C4-2B (cell line): Measurements from ENCODE around the gene CDKN2B-AS1.

Experiments
- ZFX ChIP-seq: fragments of 450-650 bp; IDR thresholded peaks from 2 replicates; pipeline ENCODE4 v1.6.1; 2017
- TF ChIP-seq, protein P1 (sequence below): fragments of 450-650 bp; conservative IDR thresholded peaks from 2 replicates; pipeline ENCODE4 v1.5.1; 2017; ENCODE audit warnings: mild to moderate bottlenecking

DNA sequence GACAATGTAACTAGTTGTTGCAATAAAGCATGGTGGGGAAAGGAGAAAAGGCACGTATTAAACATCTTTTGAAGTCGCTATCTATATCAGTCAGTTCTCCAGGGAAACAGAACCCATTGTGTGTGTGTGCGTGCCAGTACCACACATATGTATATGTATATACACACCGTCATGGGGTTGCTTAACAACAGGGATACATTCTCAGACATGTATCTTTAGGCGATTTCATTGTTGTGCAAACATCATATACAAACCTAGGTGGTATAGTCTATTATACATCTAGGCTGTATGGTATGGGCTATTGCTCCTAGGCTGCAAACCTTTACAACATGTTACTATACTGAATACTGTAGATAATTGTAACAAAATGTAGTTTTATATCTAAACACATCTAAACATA, 2.3 kb downstream of the CDKN2B-AS1 start:
- TF ChIP-seq, protein P1, sequence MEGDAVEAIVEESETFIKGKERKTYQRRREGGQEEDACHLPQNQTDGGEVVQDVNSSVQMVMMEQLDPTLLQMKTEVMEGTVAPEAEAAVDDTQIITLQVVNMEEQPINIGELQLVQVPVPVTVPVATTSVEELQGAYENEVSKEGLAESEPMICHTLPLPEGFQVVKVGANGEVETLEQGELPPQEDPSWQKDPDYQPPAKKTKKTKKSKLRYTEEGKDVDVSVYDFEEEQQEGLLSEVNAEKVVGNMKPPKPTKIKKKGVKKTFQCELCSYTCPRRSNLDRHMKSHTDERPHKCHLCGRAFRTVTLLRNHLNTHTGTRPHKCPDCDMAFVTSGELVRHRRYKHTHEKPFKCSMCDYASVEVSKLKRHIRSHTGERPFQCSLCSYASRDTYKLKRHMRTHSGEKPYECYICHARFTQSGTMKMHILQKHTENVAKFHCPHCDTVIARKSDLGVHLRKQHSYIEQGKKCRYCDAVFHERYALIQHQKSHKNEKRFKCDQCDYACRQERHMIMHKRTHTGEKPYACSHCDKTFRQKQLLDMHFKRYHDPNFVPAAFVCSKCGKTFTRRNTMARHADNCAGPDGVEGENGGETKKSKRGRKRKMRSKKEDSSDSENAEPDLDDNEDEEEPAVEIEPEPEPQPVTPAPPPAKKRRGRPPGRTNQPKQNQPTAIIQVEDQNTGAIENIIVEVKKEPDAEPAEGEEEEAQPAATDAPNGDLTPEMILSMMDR, result no peak
- no peak for TF ChIP-seq ZFX
